Endothelial cell of umbilical vein (primary cell): ENCODE results near the gene TRIP13. TPM values are rescaled to one million over a fixed set of nuclear protein-coding genes. Genes with fewer than 3 reads are reported as not detected.

Source experiments
- BruUV-seq: library from RNA; stranded (reverse); fragments of 400-500 nt; replicated peaks from 2 replicates; lab custom pipeline; 2021; lab: Mats Ljungman, UMichigan
- CTCF ChIA-PET: fragments of 300-600, 350-600 bp; sonication (Branson Sonifier 250); formaldehyde crosslinking; loops from one replicate; lab custom pipeline; 2021; ENCODE audit warnings: antibody characterized with exemption, inconsistent platforms; lab: Charles Lee
- POLR2A ChIA-PET: fragments of 300-600, 350-600 bp; sonication (Branson Sonifier 250); formaldehyde crosslinking; loops from one replicate; lab custom pipeline; 2021; ENCODE audit warnings: antibody characterized with exemption, inconsistent platforms; lab: Charles Lee
- DNase-seq: peaks from one replicate; pipeline ENCODE4 v3.0.0-alpha.2; 2011; ENCODE audit warnings: low read depth, low spot score
- FAIRE-seq: peaks from 2 replicates; lab custom pipeline; 2011; peaks lifted over from hg19 to GRCh38; lab: Jason Lieb, UNC
- H2AFZ ChIP-seq: 2 replicates; pipeline ENCODE4 v1.6.0; 2012; ENCODE audit warnings: low read depth, low read length, control low read depth, inconsistent platforms
- H3K27ac ChIP-seq: 2 replicates; pipeline ENCODE4 v1.5.1; 2011; ENCODE audit warnings: low read depth, mild to moderate bottlenecking, control low read depth, low read length, moderate library complexity; ENCODE audit not compliant: insufficient read depth
- H3K27me3 ChIP-seq, 2 experiments: 2 replicates each; pipeline versions ENCODE4 v1.6.0 to v1.6.1; 2011; ENCODE audit warnings: low read length in 2 of 2, mixed read lengths in 1 of 2; ENCODE audit not compliant: control insufficient read depth in 2 of 2, insufficient read depth in 2 of 2
- H3K36me3 ChIP-seq, 2 experiments: 2 replicates in 1 of 2; 3 replicates in 1 of 2; pipeline ENCODE4 v1.5.1; 2011; ENCODE audit warnings: low read length in 2 of 2, mild to moderate bottlenecking in 1 of 2, moderate library complexity in 1 of 2; ENCODE audit not compliant: control insufficient read depth in 2 of 2, insufficient read depth in 2 of 2; ENCODE audit errors: extremely low read depth in 1 of 2
- H3K4me1 ChIP-seq: 3 replicates; pipeline ENCODE4 v1.5.1; 2011; ENCODE audit warnings: mild to moderate bottlenecking, low read length; ENCODE audit not compliant: control insufficient read depth, insufficient read depth; ENCODE audit errors: extremely low read depth
- H3K4me2 ChIP-seq: 2 replicates; pipeline ENCODE4 v1.6.1; 2011; ENCODE audit warnings: low read length, control low read depth, mixed read lengths; ENCODE audit not compliant: insufficient read depth
- H3K4me3 ChIP-seq, 3 experiments: fragments of 200-600 bp in 1 of 3; sonication (generic), shearing (Covaris generic) in 1 of 3; replicated peaks in 1 of 3; 2 replicates each; pipeline ENCODE4 v1.5.1; 2011 to 2016; ENCODE audit warnings: control low read depth in 3 of 3, low read length in 3 of 3, mild to moderate bottlenecking in 2 of 3, inconsistent platforms in 1 of 3, low read depth in 1 of 3, moderate library complexity in 1 of 3; ENCODE audit not compliant: insufficient read depth in 1 of 3
- H3K79me2 ChIP-seq: 2 replicates; pipeline ENCODE4 v1.6.0; 2012; ENCODE audit warnings: low read length, inconsistent platforms; ENCODE audit not compliant: control insufficient read depth, insufficient read depth
- H3K9ac ChIP-seq: replicated peaks from 2 replicates; pipeline ENCODE3; 2011; ENCODE audit warnings: low read length, control low read depth; ENCODE audit not compliant: insufficient read depth; ENCODE audit errors: extremely low read depth
- H3K9me1 ChIP-seq: replicated peaks from 3 replicates; pipeline ENCODE4 v1.6.0; 2011; ENCODE audit warnings: mild to moderate bottlenecking, low read length; ENCODE audit not compliant: control insufficient read depth, insufficient read depth; ENCODE audit errors: extremely low read depth
- H3K9me3 ChIP-seq: replicated peaks from 2 replicates; pipeline ENCODE4 v1.5.1; 2012; ENCODE audit warnings: low read length, inconsistent platforms; ENCODE audit not compliant: control insufficient read depth, insufficient read depth
- H4K20me1 ChIP-seq: replicated peaks from 2 replicates; pipeline ENCODE3; 2011; ENCODE audit warnings: mild to moderate bottlenecking, low read length; ENCODE audit not compliant: control insufficient read depth, insufficient read depth; ENCODE audit errors: extremely low read depth
- CTCF ChIP-seq, 2 donors: IDR thresholded peaks; 1 replicate in 1 of 2; 2 replicates in 1 of 2; pipeline ENCODE4 v1.5.1; 2011; ENCODE audit warnings: low read length in 2 of 2, mild to moderate bottlenecking in 2 of 2, moderate library complexity in 2 of 2, control low read depth in 1 of 2, inconsistent platforms in 1 of 2, low read depth in 1 of 2; ENCODE audit not compliant: insufficient read depth in 1 of 2; ENCODE audit errors: extremely low read depth in 1 of 2
- EZH2 ChIP-seq: IDR thresholded peaks from 2 replicates; pipeline ENCODE4 v1.6.1; 2012; ENCODE audit warnings: borderline replicate concordance, low read depth, mild to moderate bottlenecking, moderate library complexity, low read length, inconsistent platforms; ENCODE audit not compliant: severe bottlenecking
- FOS ChIP-seq: IDR thresholded peaks from 2 replicates; pipeline ENCODE4 v1.6.1; 2011; ENCODE audit warnings: mild to moderate bottlenecking, low read length, moderate library complexity, borderline replicate concordance; ENCODE audit not compliant: insufficient read depth
- GATA2 ChIP-seq: IDR thresholded peaks from 2 replicates; pipeline ENCODE4 v1.7.0; 2011; ENCODE audit warnings: low read depth, mild to moderate bottlenecking, moderate library complexity, mixed read lengths, low read length; ENCODE audit not compliant: insufficient read length, insufficient read depth
- JUN ChIP-seq: IDR thresholded peaks from 2 replicates; pipeline ENCODE4 v1.6.1; 2011; ENCODE audit warnings: borderline replicate concordance, low read depth; ENCODE audit not compliant: insufficient read length, insufficient read depth
- MAX ChIP-seq: IDR thresholded peaks from 2 replicates; pipeline ENCODE4 v1.6.1; 2011; ENCODE audit not compliant: insufficient read depth, insufficient read length
- MYC ChIP-seq: IDR thresholded peaks from one replicate; pipeline ENCODE4 v1.6.1; 2011; ENCODE audit warnings: mild to moderate bottlenecking, low read depth, low read length
- POLR2A ChIP-seq: IDR thresholded peaks from 2 replicates; pipeline ENCODE4 v1.6.1; 2012; ENCODE audit warnings: low read depth, mild to moderate bottlenecking, control low read depth, low read length
- POLR2AphosphoS5 ChIP-seq: IDR thresholded peaks from 2 replicates; pipeline ENCODE4 v1.6.1; 2012; ENCODE audit warnings: low read depth, mild to moderate bottlenecking, control low read depth, low read length, moderate library complexity; ENCODE audit not compliant: insufficient read depth
- dilution Hi-C: fragments of 300-500 bp; cut with MboI; formaldehyde crosslinking; loops from one replicate; pipeline ENCODE4 v1.15.0; 2019; ENCODE audit warnings: low sequenced_read_pairs; ENCODE audit not compliant: extremely low pct_ligation_motif_present
- intact Hi-C: fragments of 100-400 bp; cut with micrococcal nuclease; formaldehyde crosslinking; loops from one replicate; pipeline ENCODE4 v1.10.0; 2022
- polyA plus RNA-seq, 4 experiments: library from polyadenylated mRNA; depleted of rRNA in 3 of 4; stranded (reverse) in 3 of 4; unstranded in 1 of 4; fragments of >200 nt; gene quantifications; 2 replicates each; pipeline versions ENCODE4 v1.2.1 to v1.2.3, GENCODE V29; 2011 to 2012; ENCODE audit warnings: missing spikeins in 1 of 4
- total RNA-seq: library from RNA; stranded (reverse); gene quantifications from 2 replicates; pipeline ENCODE4 v1.2.3, GENCODE V29; 2021

The TRIP13 gene
- total and polyA plus RNA-seq, 2 donors (not counting 3 experiments of a cell fraction or from before 2014, with no cell fraction given), result 17.4 to 39.0 TPM

- POLR2A ChIA-PET, result no interaction called here
- H3K9me3 ChIP-seq, result no peaks in the 10 kb centered on the region
- no peaks in the 10 kb centered on the region for H3K36me3 ChIP-seq
- H3K4me3 ChIP-seq, result no peak overlapping the region
- no peaks in the 10 kb centered on the region for H3K79me2 ChIP-seq
- BruUV-seq, result no TSS peak
- DNase-seq, result no peak
- no peaks in the 10 kb centered on the region for H4K20me1 ChIP-seq
- CTCF ChIA-PET, result no interaction called here
- peaks cover 6% of the 10 kb centered on the region for H3K4me1 ChIP-seq
- dilution Hi-C loops, result no loop called here
- peaks cover 0 to under 1% of the 10 kb centered on the region in 2 experiments for H3K27me3 ChIP-seq
- TF ChIP-seq GATA2, result no peak
- no peak for TF ChIP-seq POLR2AphosphoS5
- no peak for TF ChIP-seq POLR2A
- no peak for TF ChIP-seq EZH2
- TF ChIP-seq JUN, result no peak
- no peak for TF ChIP-seq FOS
- TF ChIP-seq MYC, result no peak
- no peak for TF ChIP-seq MAX
- no peak for TF ChIP-seq CTCF (IDR thresholded peaks at IDR 0.05; ENCODE audit: extremely low read depth in 1 of 2, insufficient read depth in 1 of 2, low read depth in 1 of 2, low read length in 2 of 2)
- FAIRE-seq, result no peak
- intact Hi-C loops, result no loop called here
- no peak overlapping the region for H3K27ac ChIP-seq
- no peak overlapping the region for H2AFZ ChIP-seq
- no peaks in the 10 kb centered on the region for H3K9me1 ChIP-seq
- no peak overlapping the region for H3K9ac ChIP-seq
- no peak overlapping the region for H3K4me2 ChIP-seq
Observed at GRCh38 chr5:962386-962785, 69.7 kb downstream of the TRIP13 start.
